Trophoblast cell (in vitro differentiated cells and primary cell): ENCODE measurements around the gene RBM33.

ENCODE experiments used
- DNase-seq, 2 donors: peaks; one replicate each; pipeline ENCODE4 v3.0.0-alpha.2; 2016
- H2AFZ ChIP-seq: 2 replicates; pipeline ENCODE4 v1.6.1; 2013; ENCODE audit warnings: low read length, moderate library complexity, mild to moderate bottlenecking; ENCODE audit not compliant: insufficient read depth, poor library complexity
- H2AK5ac ChIP-seq: 2 replicates; pipeline ENCODE4 v1.6.1; 2013; ENCODE audit warnings: mild to moderate bottlenecking, low read length
- H2BK120ac ChIP-seq: 2 replicates; pipeline ENCODE4 v1.6.1; 2013; ENCODE audit warnings: low read length, mild to moderate bottlenecking, moderate library complexity; ENCODE audit not compliant: insufficient read depth, poor library complexity
- H2BK12ac ChIP-seq: 2 replicates; pipeline ENCODE4 v1.6.1; 2013; ENCODE audit warnings: mild to moderate bottlenecking, low read length, moderate library complexity
- H2BK5ac ChIP-seq: 2 replicates; pipeline ENCODE4 v1.6.1; 2013; ENCODE audit warnings: low read length, low read depth, moderate library complexity, mild to moderate bottlenecking; ENCODE audit not compliant: poor library complexity
- H3K14ac ChIP-seq: 2 replicates; pipeline ENCODE4 v1.6.1; 2013; ENCODE audit warnings: mild to moderate bottlenecking, low read length
- H3K18ac ChIP-seq: 2 replicates; pipeline ENCODE4 v1.6.1; 2013; ENCODE audit warnings: mild to moderate bottlenecking, low read length
- H3K23ac ChIP-seq: 2 replicates; pipeline ENCODE4 v1.6.1; 2013; ENCODE audit warnings: low read length
- H3K27ac ChIP-seq: 2 replicates; pipeline ENCODE4 v1.5.1; 2013; ENCODE audit warnings: low read depth, mild to moderate bottlenecking, inconsistent platforms, low read length, moderate library complexity
- H3K27me3 ChIP-seq: 2 replicates; pipeline ENCODE4 v1.6.1; 2013; ENCODE audit warnings: inconsistent platforms, mild to moderate bottlenecking, low read length, moderate library complexity; ENCODE audit not compliant: insufficient read depth
- H3K36me3 ChIP-seq, 2 experiments: 1 replicate in 1 of 2; 2 replicates in 1 of 2; pipeline ENCODE4 v1.6.1; 2013; ENCODE audit warnings: low read length in 2 of 2, mild to moderate bottlenecking in 2 of 2, moderate library complexity in 1 of 2; ENCODE audit not compliant: insufficient read depth in 2 of 2, control insufficient read depth in 1 of 2
- H3K4ac ChIP-seq: 2 replicates; pipeline ENCODE4 v1.6.1; 2013; ENCODE audit warnings: low read depth, mild to moderate bottlenecking, low read length, moderate library complexity
- H3K4me1 ChIP-seq, 2 experiments: 1 replicate in 1 of 2; 2 replicates in 1 of 2; pipeline ENCODE4 v1.6.1; 2013; ENCODE audit warnings: low read length in 2 of 2, mild to moderate bottlenecking in 2 of 2, moderate library complexity in 1 of 2; ENCODE audit not compliant: insufficient read depth in 2 of 2, control insufficient read depth in 1 of 2
- H3K4me2 ChIP-seq: 2 replicates; pipeline ENCODE4 v1.6.1; 2013; ENCODE audit warnings: inconsistent platforms, mild to moderate bottlenecking, low read length, moderate library complexity
- H3K4me3 ChIP-seq: 2 replicates; pipeline ENCODE4 v1.5.1; 2013; ENCODE audit warnings: mild to moderate bottlenecking, low read depth, low read length, inconsistent platforms
- H3K79me1 ChIP-seq: one replicate; pipeline ENCODE4 v1.6.1; 2013; ENCODE audit warnings: low read length
- H3K79me2 ChIP-seq: 2 replicates; pipeline ENCODE4 v1.6.1; 2013; ENCODE audit warnings: low read length, mild to moderate bottlenecking; ENCODE audit not compliant: control insufficient read depth, insufficient read depth, poor library complexity
- H3K9ac ChIP-seq: 2 replicates; pipeline ENCODE4 v1.6.1; 2013; ENCODE audit warnings: mild to moderate bottlenecking, low read length
- H3K9me3 ChIP-seq: 2 replicates; pipeline ENCODE4 v1.6.1; 2013; ENCODE audit warnings: low read depth, mild to moderate bottlenecking, control low read depth, inconsistent platforms, low read length; ENCODE audit not compliant: insufficient read depth
- H4K12ac ChIP-seq: 2 replicates; pipeline ENCODE4 v1.6.1; 2013; ENCODE audit warnings: low read depth, mild to moderate bottlenecking, low read length, moderate library complexity
- H4K8ac ChIP-seq: 2 replicates; pipeline ENCODE4 v1.6.1; 2013; ENCODE audit warnings: low read depth, mild to moderate bottlenecking, low read length, moderate library complexity
- H4K91ac ChIP-seq: one replicate; pipeline ENCODE4 v1.6.1; 2013; ENCODE audit warnings: low read depth, mild to moderate bottlenecking, low read length, moderate library complexity
- WGBS: extraction: QIAGEN DNeasy Blood & Tissue Kit; methylation state at CpG from one replicate; pipeline ENCODE4 v1.1.7; 2013; ENCODE audit warnings: missing lambda C conversion rate; ENCODE audit not compliant: insufficient read length, insufficient coverage; ENCODE audit errors: extremely low coverage; 5-methylcytosine and 5-hydroxymethylcytosine counted together

Gene RBM33

GRCh38 chr7:155785536-155785935 lies 141.1 kb downstream of the RBM33 start:
- peaks cover 0 to 9% of the 10 kb centered on the region in 2 experiments for H3K4me1 ChIP-seq
- H2AFZ ChIP-seq = no peak overlapping the region
- H4K91ac ChIP-seq = no peak overlapping the region
- H2BK5ac ChIP-seq = no peak overlapping the region
- H3K9ac ChIP-seq = no peak overlapping the region
- no peak overlapping the region for H3K4ac ChIP-seq
- no peak overlapping the region for H2BK12ac ChIP-seq
- no peak overlapping the region for H3K14ac ChIP-seq
- no peaks in the 10 kb centered on the region for H3K9me3 ChIP-seq
- H3K4me3 ChIP-seq = no peak overlapping the region
- no peaks in the 10 kb centered on the region for H3K79me2 ChIP-seq
- no peak overlapping the region for H2AK5ac ChIP-seq
- H3K27ac ChIP-seq = no peak overlapping the region
- no peak overlapping the region for H4K12ac ChIP-seq
- H4K8ac ChIP-seq = no peak overlapping the region
- H3K18ac ChIP-seq = no peak overlapping the region
- no peak overlapping the region for H2BK120ac ChIP-seq
- no CpG with 5 or more reads among the region's 10 CpGs for WGBS
- DNase-seq = no peak
- no peak overlapping the region for H3K23ac ChIP-seq
- H3K4me2 ChIP-seq = no peak overlapping the region
- H3K36me3 ChIP-seq = peaks cover 12 to 19% of the 10 kb centered on the region in 2 experiments
- peaks cover 5% of the 10 kb centered on the region for H3K27me3 ChIP-seq
- H3K79me1 ChIP-seq = no peaks in the 10 kb centered on the region

- Histone ChIP-seq H3K79me1 (no peaks in the 10 kb centered on the region), H3K14ac (no peak overlapping the region), H3K4me1 (peaks cover 0 to 9% of the 10 kb centered on the region in 2 experiments), H3K4me3 (no peak overlapping the region), H4K12ac (no peak overlapping the region), H3K9ac (no peak overlapping the region), H3K27me3 (peaks cover 5% of the 10 kb centered on the region), H3K18ac (no peak overlapping the region), H2AK5ac (no peak overlapping the region), H3K9me3 (no peaks in the 10 kb centered on the region), H3K36me3 (peaks cover 6 to 11% of the 10 kb centered on the region in 2 experiments), H3K79me2 (no peaks in the 10 kb centered on the region), H3K27ac (no peak overlapping the region), H2BK12ac (no peak overlapping the region), H3K23ac (no peak overlapping the region), H4K8ac (no peak overlapping the region), H4K91ac (no peak overlapping the region), H3K4ac (no peak overlapping the region), H2BK120ac (no peak overlapping the region), H2AFZ (no peak overlapping the region), H3K4me2 (no peak overlapping the region), H2BK5ac (no peak overlapping the region)
- WGBS = no CpG with 5 or more reads among the region's 10 CpGs
- no peak for DNase-seq
Observed at GRCh38 chr7:155786491-155786890, 142.0 kb downstream of the RBM33 start.

GRCh38 chr7:155787171-155787851 lies 142.8 kb downstream of the RBM33 start:
- H4K12ac ChIP-seq = no peak overlapping the region
- DNase-seq = peak; percentile 32 to 70
- H3K18ac ChIP-seq = no peak overlapping the region
- peaks cover 5 to 6% of the 10 kb centered on the region in 2 experiments for H3K36me3 ChIP-seq
- peak overlapping the region; percentile 60 for H3K4me3 ChIP-seq
- WGBS = no CpG with 5 or more reads among the region's 68 CpGs
- no peak overlapping the region for H4K91ac ChIP-seq
- no peaks in the 10 kb centered on the region for H3K9me3 ChIP-seq
- peak overlapping the region; percentile 86 for H3K4me2 ChIP-seq
- no peaks in the 10 kb centered on the region for H3K79me2 ChIP-seq
- no peak overlapping the region for H3K9ac ChIP-seq
- H2AK5ac ChIP-seq = no peak overlapping the region
- H2BK12ac ChIP-seq = no peak overlapping the region
- no peak overlapping the region for H2BK120ac ChIP-seq
- H3K27me3 ChIP-seq = peaks cover 5% of the 10 kb centered on the region
- peaks cover 0 to 9% of the 10 kb centered on the region in 2 experiments for H3K4me1 ChIP-seq
- no peak overlapping the region for H2BK5ac ChIP-seq
- no peak overlapping the region for H3K23ac ChIP-seq
- H3K79me1 ChIP-seq = no peaks in the 10 kb centered on the region
- peak overlapping the region; percentile 5 for H2AFZ ChIP-seq
- no peak overlapping the region for H4K8ac ChIP-seq
- H3K14ac ChIP-seq = no peak overlapping the region
- H3K27ac ChIP-seq = no peak overlapping the region
- H3K4ac ChIP-seq = no peak overlapping the region

- H3K18ac ChIP-seq = no peak overlapping the region
- H3K79me1 ChIP-seq = no peaks in the 10 kb centered on the region
- DNase-seq = peak; percentile 68 to 85
- H3K14ac ChIP-seq = no peak overlapping the region
- no peak overlapping the region for H3K27ac ChIP-seq
- peaks cover 7% of the 10 kb centered on the region for H3K9me3 ChIP-seq
- H4K91ac ChIP-seq = no peak overlapping the region
- H2AFZ ChIP-seq = no peak overlapping the region
- no peak overlapping the region for H2BK120ac ChIP-seq
- WGBS = no CpG with 5 or more reads among the region's 22 CpGs
- H4K8ac ChIP-seq = no peak overlapping the region
- H3K4me2 ChIP-seq = no peak overlapping the region
- H2BK12ac ChIP-seq = no peak overlapping the region
- H2BK5ac ChIP-seq = no peak overlapping the region
- H3K23ac ChIP-seq = no peak overlapping the region
- H3K27me3 ChIP-seq = peaks cover 5% of the 10 kb centered on the region
- H3K4me3 ChIP-seq = no peak overlapping the region
- H4K12ac ChIP-seq = no peak overlapping the region
- peaks cover 0 to 2% of the 10 kb centered on the region in 2 experiments for H3K36me3 ChIP-seq
- no peak overlapping the region for H2AK5ac ChIP-seq
- peaks cover 0 to 9% of the 10 kb centered on the region in 2 experiments for H3K4me1 ChIP-seq
- no peaks in the 10 kb centered on the region for H3K79me2 ChIP-seq
- no peak overlapping the region for H3K9ac ChIP-seq
- no peak overlapping the region for H3K4ac ChIP-seq
Observed at GRCh38 chr7:155788616-155789000, 144.1 kb downstream of the RBM33 start.
